Esophagus squamous epithelium (tissue), 4 donors: Measurements from ENCODE around the gene ADAP1.

Source experiments
- CTCF ChIP-seq, 6 experiments: fragments of 450-650 bp in 4 of 6; fragments of 200-600 bp in 2 of 6; sonication (generic) in 2 of 6; IDR thresholded peaks; one replicate each; pipeline ENCODE4 v1.5.1; 2016 to 2019; ENCODE audit warnings: antibody characterized with exemption in 6 of 6, mild to moderate bottlenecking in 4 of 6, moderate library complexity in 4 of 6
- POLR2A ChIP-seq, 4 donors: fragments of 450-650 bp; IDR thresholded peaks; one replicate each; pipeline ENCODE4 v1.6.1; 2017; ENCODE audit warnings: antibody characterized with exemption in 4 of 4, mild to moderate bottlenecking in 4 of 4, moderate library complexity in 3 of 4

DNA sequence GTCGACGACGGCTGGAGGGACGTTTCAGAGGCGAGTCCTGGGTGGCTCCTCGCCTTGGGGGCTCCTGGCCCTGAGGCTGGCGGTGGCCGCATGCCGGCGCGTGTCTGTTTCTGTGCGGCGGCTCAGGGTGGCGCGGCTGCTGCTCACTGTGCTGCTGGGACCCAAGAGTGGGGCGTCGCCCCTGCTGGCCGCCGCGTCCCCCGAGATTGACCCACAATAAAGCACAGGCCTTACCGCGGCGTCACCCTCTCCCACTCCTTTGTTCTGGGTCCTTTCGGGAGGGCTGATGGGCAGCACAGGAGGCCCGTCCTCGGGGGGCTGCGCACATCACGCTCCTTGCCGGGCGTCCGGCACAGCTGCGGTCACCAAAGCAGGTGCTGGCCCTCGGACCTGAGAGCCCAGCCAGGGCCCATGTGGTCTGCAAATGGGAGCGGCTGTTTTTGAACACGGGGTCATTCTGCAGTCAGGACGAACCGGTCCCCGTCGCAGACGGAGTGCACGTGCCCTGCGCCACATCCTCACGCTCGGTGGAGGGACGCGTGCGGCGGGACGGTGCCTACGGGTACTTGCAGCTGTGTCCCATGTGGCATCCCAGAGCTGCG, 58.9 kb downstream of the ADAP1 start:
- TF ChIP-seq POLR2A (IDR thresholded peaks at IDR 0.05) (no peak), CTCF (IDR thresholded peaks at IDR 0.05) (no peak)
